Measurements from ENCODE around the gene FAM53B.

Gene FAM53B

GRCh38 chr10:124600051-124600880 is 143.9 kb downstream of the FAM53B start:
- no peak for TF ChIP-seq POLR2A (IDR thresholded peaks at IDR 0.05; ENCODE audit: low read depth, low read length)
- no peak for TF ChIP-seq TAF1 (IDR thresholded peaks at IDR 0.05; ENCODE audit: borderline replicate concordance, low read depth, low read length)
- no peak for TF ChIP-seq POLR2AphosphoS5 (IDR thresholded peaks at IDR 0.05; ENCODE audit: low read depth, low read length)
- FAIRE-seq = no peak

GRCh38 chr10:124599588-124600050 is 144.6 kb downstream of the FAM53B start:
- TF ChIP-seq TAF1 (IDR thresholded peaks at IDR 0.05; ENCODE audit: borderline replicate concordance, low read depth, low read length) (no peak), POLR2A (IDR thresholded peaks at IDR 0.05; ENCODE audit: low read depth, low read length) (no peak), POLR2AphosphoS5 (IDR thresholded peaks at IDR 0.05; ENCODE audit: low read depth, low read length) (no peak)
- DNase-seq (ENCODE audit: insufficient read length) (no peak), FAIRE-seq (no peak)

More at GRCh38 chr10:124600051-124600880, 143.9 kb downstream of the FAM53B start:
- no peak for DNase-seq (ENCODE audit: insufficient read length)

GRCh38 chr10:124598773-124599587 is 145.2 kb downstream of the FAM53B start:
- TF ChIP-seq TAF1 (IDR thresholded peaks at IDR 0.05; ENCODE audit: borderline replicate concordance, low read depth, low read length) = no peak
- no peak for TF ChIP-seq POLR2A (IDR thresholded peaks at IDR 0.05; ENCODE audit: low read depth, low read length)
- TF ChIP-seq POLR2AphosphoS5 (IDR thresholded peaks at IDR 0.05; ENCODE audit: low read depth, low read length) = no peak
- FAIRE-seq = no peak
- no peak for DNase-seq (ENCODE audit: insufficient read length)

- TF ChIP-seq POLR2A (IDR thresholded peaks at IDR 0.05; ENCODE audit: low read depth, low read length) (no peak), POLR2AphosphoS5 (IDR thresholded peaks at IDR 0.05; ENCODE audit: low read depth, low read length) (no peak), TAF1 (IDR thresholded peaks at IDR 0.05; ENCODE audit: borderline replicate concordance, low read depth, low read length) (no peak)
- DNase-seq (ENCODE audit: insufficient read length) (no peak), FAIRE-seq (no peak)
Observed at GRCh38 chr10:124598196-124598595, 146.0 kb downstream of the FAM53B start.

- FAIRE-seq = no peak
- TF ChIP-seq POLR2AphosphoS5 (IDR thresholded peaks at IDR 0.05; ENCODE audit: low read depth, low read length) (no peak), TAF1 (IDR thresholded peaks at IDR 0.05; ENCODE audit: borderline replicate concordance, low read depth, low read length) (no peak), POLR2A (IDR thresholded peaks at IDR 0.05; ENCODE audit: low read depth, low read length) (no peak)
- DNase-seq (ENCODE audit: insufficient read length) = no peak
Observed at GRCh38 chr10:124597846-124598165, 146.4 kb downstream of the FAM53B start.

- FAIRE-seq = no peak
- DNase-seq (ENCODE audit: insufficient read length) = no peak
Observed at GRCh38 chr10:124596962-124597845, 147.0 kb downstream of the FAM53B start.

GRCh38 chr10:124596116-124596785 is 147.9 kb downstream of the FAM53B start:
- TF ChIP-seq TAF1 (IDR thresholded peaks at IDR 0.05; ENCODE audit: borderline replicate concordance, low read depth, low read length) (no peak), POLR2AphosphoS5 (IDR thresholded peaks at IDR 0.05; ENCODE audit: low read depth, low read length) (no peak), POLR2A (IDR thresholded peaks at IDR 0.05; ENCODE audit: low read depth, low read length) (no peak)
- DNase-seq (ENCODE audit: insufficient read length) (no peak), FAIRE-seq (no peak)

More at GRCh38 chr10:124596962-124597845, 147.0 kb downstream of the FAM53B start:
- TF ChIP-seq POLR2AphosphoS5 (IDR thresholded peaks at IDR 0.05; ENCODE audit: low read depth, low read length) = no peak

GRCh38 chr10:124595143-124595883 is 148.9 kb downstream of the FAM53B start:
- DNase-seq (ENCODE audit: insufficient read length) (no peak), FAIRE-seq (no peak)
- TF ChIP-seq POLR2A (IDR thresholded peaks at IDR 0.05; ENCODE audit: low read depth, low read length) (no peak), TAF1 (IDR thresholded peaks at IDR 0.05; ENCODE audit: borderline replicate concordance, low read depth, low read length) (no peak)

- no peak for FAIRE-seq
- no peak for TF ChIP-seq TAF1 (IDR thresholded peaks at IDR 0.05; ENCODE audit: borderline replicate concordance, low read depth, low read length)
- no peak for TF ChIP-seq POLR2AphosphoS5 (IDR thresholded peaks at IDR 0.05; ENCODE audit: low read depth, low read length)
- TF ChIP-seq POLR2A (IDR thresholded peaks at IDR 0.05; ENCODE audit: low read depth, low read length) = no peak
Observed at GRCh38 chr10:124594240-124594639, 149.9 kb downstream of the FAM53B start.

GRCh38 chr10:124593431-124593985 is 150.7 kb downstream of the FAM53B start:
- FAIRE-seq (no peak), DNase-seq (ENCODE audit: insufficient read length) (no peak)
- TF ChIP-seq POLR2AphosphoS5 (IDR thresholded peaks at IDR 0.05; ENCODE audit: low read depth, low read length) (no peak), POLR2A (IDR thresholded peaks at IDR 0.05; ENCODE audit: low read depth, low read length) (no peak), TAF1 (IDR thresholded peaks at IDR 0.05; ENCODE audit: borderline replicate concordance, low read depth, low read length) (no peak)

More at GRCh38 chr10:124594240-124594639, 149.9 kb downstream of the FAM53B start:
- DNase-seq (ENCODE audit: insufficient read length) = no peak

All from GM12892 (cell line).